GM18498 (cell line): Measurements from ENCODE around the gene NEK4.
"Not testable (repeated sequence)": the region's sequence is repeated elsewhere in the genome, so short reads cannot be mapped to it uniquely, and the experiment has no call there.

Source experiments
- ATAC-seq: cut with Tn5 transposase; IDR thresholded peaks from one replicate; pipeline ENCODE4 v1.9.1; 2021; ENCODE audit warnings: mild to moderate bottlenecking, moderate library complexity; ENCODE audit not compliant: unreplicated experiment

The NEK4 gene

DNA sequence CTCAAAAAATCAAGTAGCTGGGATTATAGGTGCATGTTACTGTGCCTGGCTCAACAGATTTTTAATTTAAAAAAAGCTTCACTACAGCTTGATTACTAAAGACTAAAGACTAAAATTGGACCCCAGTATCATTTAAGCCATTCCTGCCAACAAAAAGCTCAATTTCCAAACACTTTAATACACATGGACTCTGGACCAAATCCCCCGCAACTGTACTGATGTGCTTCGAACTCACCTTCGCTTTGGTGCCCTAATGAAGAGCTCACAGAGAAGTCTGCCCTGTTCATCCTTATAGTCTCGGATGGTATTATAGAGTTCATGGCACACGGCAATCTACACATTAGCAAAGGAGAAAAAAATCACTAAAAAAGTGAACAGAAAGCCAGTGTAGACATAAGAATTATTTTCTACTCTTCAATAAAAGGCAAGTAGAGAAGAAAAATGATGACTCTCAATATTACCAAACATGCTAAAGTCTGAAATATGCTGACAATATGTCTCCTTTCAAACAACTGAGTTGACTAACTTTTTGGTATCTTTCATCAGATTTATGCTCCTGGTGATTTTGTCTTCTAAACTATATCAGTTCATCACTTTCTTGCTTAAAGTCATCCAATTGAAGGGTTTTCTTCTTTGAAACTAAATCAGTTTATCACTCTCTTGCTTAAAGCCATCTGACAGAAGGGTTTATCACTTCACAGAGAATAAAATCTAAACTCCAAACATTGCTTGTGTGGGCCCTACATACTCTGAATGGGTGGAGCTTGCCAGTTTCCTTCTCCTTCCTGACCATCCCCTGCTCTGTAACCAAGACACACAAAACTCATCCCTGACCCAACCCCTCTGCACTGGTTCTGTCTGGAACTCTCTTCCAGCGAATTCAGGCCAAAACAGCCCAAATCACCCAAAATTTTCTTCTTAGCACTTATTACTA, 92.2 kb downstream of the NEK4 start:
- no peak for ATAC-seq

- not testable (repeated sequence) for ATAC-seq
These were observed 94.5 kb downstream of the NEK4 start for GRCh38 chr3:52676201-52676600.

DNA sequence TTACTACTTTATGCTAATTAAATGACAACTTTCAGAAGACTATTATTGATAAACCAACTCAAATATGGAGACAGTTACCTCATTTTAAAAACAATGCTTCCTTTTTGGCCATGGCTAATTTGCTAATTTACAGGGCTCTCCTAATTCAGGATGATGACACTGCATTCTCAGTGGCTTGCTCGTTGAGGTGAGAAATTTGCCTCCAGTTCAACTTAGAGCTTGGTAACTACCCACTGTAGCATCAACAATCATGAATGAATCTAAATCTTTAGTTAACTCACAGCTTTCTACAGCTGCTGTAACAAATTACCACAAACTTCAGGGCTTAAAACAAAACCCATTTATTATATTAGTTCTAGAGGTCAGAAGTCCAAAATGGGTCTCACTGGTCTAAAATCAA, 99.1 kb downstream of the NEK4 start:
- no peak for ATAC-seq

DNA sequence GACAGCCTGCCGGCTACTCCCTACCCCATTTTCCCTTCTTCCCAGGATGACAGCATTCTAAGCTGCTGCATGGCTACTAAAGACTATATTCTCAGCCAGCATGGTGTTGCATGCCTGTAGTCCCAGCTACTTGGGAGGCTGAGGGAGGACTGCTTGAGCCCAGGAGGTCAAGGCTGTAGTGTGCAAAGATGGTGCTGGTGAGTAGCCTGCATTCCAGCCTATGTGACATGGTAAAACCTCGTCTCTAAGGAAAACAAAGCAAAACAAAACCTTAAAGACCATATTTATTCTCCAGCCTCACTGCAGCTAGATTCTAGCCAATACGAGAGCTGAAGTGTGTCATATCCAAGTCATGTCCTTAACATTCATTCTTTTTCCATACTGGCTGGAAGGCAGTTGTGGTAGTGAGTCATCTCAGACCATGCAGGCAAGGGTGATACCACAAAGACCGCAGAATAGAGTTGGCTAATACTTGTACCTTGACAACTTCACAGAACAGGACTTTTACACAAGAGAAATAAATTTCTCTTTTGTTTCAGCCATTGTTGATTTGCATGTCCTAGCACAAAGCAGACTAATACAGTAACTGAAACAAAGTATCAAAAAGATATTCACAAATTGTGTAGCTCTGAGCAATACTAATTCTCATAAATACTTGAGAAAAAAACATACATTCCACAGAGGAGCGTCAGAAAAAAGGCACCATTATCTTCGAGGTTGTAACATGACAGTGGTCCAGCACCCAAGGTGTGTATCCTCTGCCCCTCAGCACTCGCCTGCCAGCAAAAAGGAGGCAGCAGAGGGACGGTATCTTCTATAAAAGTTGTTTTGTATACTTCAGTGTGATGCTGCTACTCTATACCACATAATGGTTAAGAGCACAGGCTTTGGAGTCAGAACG, 99.9 kb downstream of the NEK4 start:
- ATAC-seq, result peak; percentile 91

GRCh38 chr3:52663098-52663497, 107.6 kb downstream of the NEK4 start:
- ATAC-seq, result no peak

- ATAC-seq, result no peak
These were observed 110.7 kb downstream of the NEK4 start for GRCh38 chr3:52660046-52660445.
